IMR-90 (cell line): Measurements from ENCODE around the gene CCDC74B.
"Not testable (repeated sequence)": the region's sequence is repeated elsewhere in the genome, so short reads cannot be mapped to it uniquely, and the experiment has no call there.

Source experiments
- BHLHE40 ChIP-seq: fragments of 150-350 bp; IDR thresholded peaks from 2 replicates; pipeline ENCODE4 v1.6.1; 2016; ENCODE audit warnings: mild to moderate bottlenecking, low read depth, low read length
- CEBPB ChIP-seq: IDR thresholded peaks from 2 replicates; pipeline ENCODE4 v1.6.1; 2012; ENCODE audit warnings: low read depth, low read length, improper control_type of control experiment
- CHD1 ChIP-seq: IDR thresholded peaks from 2 replicates; pipeline ENCODE4 v1.6.1; 2012; ENCODE audit warnings: low read depth, low read length, improper control_type of control experiment
- CTCF ChIP-seq: conservative IDR thresholded peaks from 2 replicates; pipeline ENCODE4 v1.5.1; 2012; ENCODE audit warnings: mild to moderate bottlenecking, low read depth, low read length, improper control_type of control experiment
- ELK1 ChIP-seq: fragments of 150-350 bp; IDR thresholded peaks from 2 replicates; pipeline ENCODE4 v1.6.1; 2016; ENCODE audit warnings: low read depth, mild to moderate bottlenecking, low read length, moderate library complexity, borderline replicate concordance
- MAFK ChIP-seq: IDR thresholded peaks from 2 replicates; pipeline ENCODE4 v1.6.1; 2012; ENCODE audit warnings: low read depth, low read length, improper control_type of control experiment
- MAZ ChIP-seq: IDR thresholded peaks from 2 replicates; pipeline ENCODE4 v1.6.1; 2012; ENCODE audit warnings: low read depth, mild to moderate bottlenecking, low read length, improper control_type of control experiment, moderate library complexity, borderline replicate concordance
- MXI1 ChIP-seq: IDR thresholded peaks from 2 replicates; pipeline ENCODE4 v1.6.1; 2012; ENCODE audit warnings: low read depth, mild to moderate bottlenecking, low read length, moderate library complexity, borderline replicate concordance
- POLR2A ChIP-seq: IDR thresholded peaks from 2 replicates; pipeline ENCODE4 v1.6.1; 2012; ENCODE audit warnings: mild to moderate bottlenecking, low read depth, low read length
- RAD21 ChIP-seq: IDR thresholded peaks from 2 replicates; pipeline ENCODE4 v1.6.1; 2012; ENCODE audit warnings: low read length, improper control_type of control experiment
- RFX5 ChIP-seq: IDR thresholded peaks from 2 replicates; pipeline ENCODE4 v1.8.0; 2012; ENCODE audit warnings: low read depth, mild to moderate bottlenecking, low read length, moderate library complexity
- USF2 ChIP-seq: fragments of 150-350 bp; IDR thresholded peaks from 2 replicates; pipeline ENCODE4 v1.6.1; 2017; ENCODE audit warnings: mild to moderate bottlenecking, antibody characterized with exemption, low read length, low read depth

GRCh38 chr2:130138841-130139251, 6.1 kb downstream of the CCDC74B start:
- not testable (repeated sequence) for TF ChIP-seq CEBPB, BHLHE40, CTCF, MAZ, MAFK, POLR2A, RFX5, USF2, CHD1, MXI1, ELK1, RAD21
